ENCODE measurements around the gene SYT1. TPM values are rescaled to one million over a fixed set of nuclear protein-coding genes. Genes with fewer than 3 reads are reported as not detected.

Gene SYT1
- total and polyA plus RNA-seq, 2 of the 8 experiments (the other 6 are each of a cell fraction or from before 2014, with no cell fraction given), result 11.0 to 34.6 TPM

DNA sequence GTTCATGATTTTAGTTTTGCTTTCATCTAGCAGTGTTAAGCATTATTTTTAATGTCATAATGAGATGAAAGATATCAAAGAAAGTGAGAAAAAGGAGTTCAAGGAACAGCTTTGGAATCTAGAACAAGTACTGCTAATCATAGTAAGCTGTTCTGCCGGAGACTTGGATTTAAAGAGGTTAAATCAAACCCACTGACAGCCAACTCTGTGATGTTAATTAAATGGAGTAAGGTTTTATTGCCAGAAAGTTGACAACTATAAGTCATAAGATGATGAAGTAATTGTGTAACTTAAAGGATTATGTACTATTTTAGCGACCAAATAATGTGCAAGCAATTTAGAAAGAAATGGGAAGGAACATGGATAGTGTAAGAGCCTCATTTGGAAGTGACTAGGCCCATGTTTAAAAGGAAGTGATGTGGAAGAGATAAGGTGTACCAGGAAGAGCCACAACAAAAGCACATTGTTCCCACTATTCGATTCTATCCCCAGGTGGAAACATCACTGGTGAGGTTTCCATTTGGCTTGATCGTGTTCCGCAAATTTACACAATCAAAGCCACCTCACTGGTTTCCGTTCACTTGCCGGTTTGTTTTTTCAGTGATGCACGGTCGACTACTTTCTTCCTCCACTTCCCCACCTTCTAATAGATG is 437.7 kb downstream of the SYT1 start (continued):
- TF ChIP-seq TBP (IDR thresholded peaks at IDR 0.05; ENCODE audit: low read depth, low read length) (no peak), KDM5A (IDR thresholded peaks at IDR 0.05; ENCODE audit: low read length) (no peak), CREB1 (IDR thresholded peaks at IDR 0.05) (no peak), MAX (IDR thresholded peaks at IDR 0.05) (no peak), EGR1 (IDR thresholded peaks at IDR 0.05; ENCODE audit: borderline replicate concordance, low read depth, low read length) (no peak), RNF2 (IDR thresholded peaks at IDR 0.05; ENCODE audit: borderline replicate concordance, low read depth, low read length, missing control alignments, poor library complexity, severe bottlenecking) (no peak), CEBPB (IDR thresholded peaks at IDR 0.05; ENCODE audit: low read depth, low read length) (no peak), ZNF274 (IDR thresholded peaks at IDR 0.05; ENCODE audit: borderline replicate concordance, extremely low read depth, low read length) (no peak)

All from H1 (cell line).